Gastrocnemius medialis (tissue), 4 donors: Measurements from ENCODE around the gene PLEKHA5. TPM values are rescaled to one million over a fixed set of nuclear protein-coding genes. Genes with fewer than 3 reads are reported as not detected.

Source experiments
- ATAC-seq, 2 donors: fragments of 150-250 bp; one replicate each; pipeline ENCODE4 v1.9.1; 2016
- DNase-seq, 2 donors: peaks; one replicate each; pipeline ENCODE4 v3.0.0-alpha.2; 2019
- H3K27ac ChIP-seq, 4 donors: fragments of 200-600 bp; sonication (generic); 1 replicate in 1 of 4; 2 replicates in 3 of 4; pipeline ENCODE4 v1.5.1; 2016 to 2018; ENCODE audit warnings: mild to moderate bottlenecking in 2 of 4, moderate library complexity in 1 of 4
- H3K27me3 ChIP-seq, 3 donors: fragments of 200-600 bp; sonication (generic) in 2 of 3; 1 replicate in 1 of 3; 2 replicates in 2 of 3; pipeline versions ENCODE4 v1.5.1 to v1.6.0; 2016 to 2019; ENCODE audit warnings: mild to moderate bottlenecking in 1 of 3, moderate library complexity in 1 of 3
- H3K36me3 ChIP-seq, 2 donors: fragments of 200-600 bp; sonication (generic) in 1 of 2; one replicate each; pipeline ENCODE4 v1.5.1; 2017 to 2018
- H3K4me1 ChIP-seq, 2 donors: fragments of 200-600 bp; sonication (generic) in 1 of 2; one replicate each; pipeline ENCODE4 v1.5.1; 2016 to 2017; ENCODE audit warnings: mild to moderate bottlenecking in 2 of 2
- H3K4me3 ChIP-seq, 4 donors: fragments of 200-600 bp; sonication (generic) in 3 of 4; 1 replicate in 1 of 4; 2 replicates in 3 of 4; pipeline ENCODE4 v1.5.1; 2016 to 2019; ENCODE audit warnings: mild to moderate bottlenecking in 2 of 4
- H3K9me3 ChIP-seq, 3 donors: fragments of 200-600 bp; sonication (generic) in 2 of 3; 1 replicate in 1 of 3; 2 replicates in 2 of 3; pipeline ENCODE4 v1.5.1; 2016 to 2019
- POLR2A ChIP-seq, 2 donors: fragments of 450-650 bp; IDR thresholded peaks; one replicate each; pipeline ENCODE4 v1.6.1; 2017; ENCODE audit warnings: antibody characterized with exemption in 2 of 2, mild to moderate bottlenecking in 2 of 2, moderate library complexity in 2 of 2
- in situ Hi-C, 4 donors: fragments of 200-750 bp; cut with MboI; loops; one replicate each; pipeline versions ENCODE4 v1.15.0 to v1.8.0; 2017; ENCODE audit warnings: low sequenced_read_pairs in 4 of 4
- intact Hi-C: fragments of 100-400 bp; cut with DNase I; formaldehyde crosslinking; loops from one replicate; pipeline ENCODE4 v1.15.1; 2023; ENCODE audit warnings: low total_unique reads
- total RNA-seq, 4 donors: library from RNA; depleted of rRNA; stranded (reverse); fragments of >200 nt; gene quantifications; one replicate each; pipeline versions ENCODE4 v1.1.0 to v1.2.3, GENCODE V29; 2016
- TF ChIP-seq, protein P1 (sequence below), 5 experiments: fragments of 450-650 bp in 3 of 5; fragments of 200-600 bp in 2 of 5; sonication (generic) in 2 of 5; IDR thresholded peaks in 4 of 5; conservative IDR thresholded peaks in 1 of 5; 1 replicate in 4 of 5; 2 replicates in 1 of 5; pipeline ENCODE4 v1.5.1; 2016 to 2019; ENCODE audit warnings: antibody characterized with exemption in 5 of 5, mild to moderate bottlenecking in 3 of 5, moderate library complexity in 3 of 5

Gene PLEKHA5
- total RNA-seq, 4 donors from 2014 or later = 1.0 to 2.7 (median 1.5) TPM

DNA sequence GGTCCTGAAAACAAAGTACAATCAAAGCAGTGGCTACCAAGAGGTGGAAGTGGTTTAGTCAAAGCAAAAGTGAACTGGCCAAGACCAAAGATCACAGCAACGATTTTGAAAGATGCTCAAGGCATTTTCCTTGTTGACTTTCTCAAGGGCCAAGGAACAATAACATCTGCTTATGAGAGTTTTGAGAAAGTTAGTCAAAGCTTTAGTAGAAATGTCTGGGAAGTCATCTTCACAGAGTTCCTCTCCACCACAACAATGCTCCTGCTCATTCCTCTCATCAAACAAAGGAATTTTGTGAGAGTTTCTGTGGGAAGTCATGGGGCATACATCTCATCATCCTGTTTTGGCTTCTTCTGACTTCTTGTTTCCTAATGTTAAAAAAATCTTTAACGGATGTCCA, 80.1 kb downstream of the PLEKHA5 start:
- Histone ChIP-seq H3K27me3 (no peaks in the 10 kb centered on the region), H3K27ac (no peak overlapping the region), H3K4me1 (no peaks in the 10 kb centered on the region), H3K9me3 (no peaks in the 10 kb centered on the region), H3K36me3 (no peaks in the 10 kb centered on the region), H3K4me3 (no peak overlapping the region)
- DNase-seq (no peak), ATAC-seq (no peak)
- intact Hi-C loops (no loop called here), in situ Hi-C loops (no loop called here)
- TF ChIP-seq, protein P1, sequence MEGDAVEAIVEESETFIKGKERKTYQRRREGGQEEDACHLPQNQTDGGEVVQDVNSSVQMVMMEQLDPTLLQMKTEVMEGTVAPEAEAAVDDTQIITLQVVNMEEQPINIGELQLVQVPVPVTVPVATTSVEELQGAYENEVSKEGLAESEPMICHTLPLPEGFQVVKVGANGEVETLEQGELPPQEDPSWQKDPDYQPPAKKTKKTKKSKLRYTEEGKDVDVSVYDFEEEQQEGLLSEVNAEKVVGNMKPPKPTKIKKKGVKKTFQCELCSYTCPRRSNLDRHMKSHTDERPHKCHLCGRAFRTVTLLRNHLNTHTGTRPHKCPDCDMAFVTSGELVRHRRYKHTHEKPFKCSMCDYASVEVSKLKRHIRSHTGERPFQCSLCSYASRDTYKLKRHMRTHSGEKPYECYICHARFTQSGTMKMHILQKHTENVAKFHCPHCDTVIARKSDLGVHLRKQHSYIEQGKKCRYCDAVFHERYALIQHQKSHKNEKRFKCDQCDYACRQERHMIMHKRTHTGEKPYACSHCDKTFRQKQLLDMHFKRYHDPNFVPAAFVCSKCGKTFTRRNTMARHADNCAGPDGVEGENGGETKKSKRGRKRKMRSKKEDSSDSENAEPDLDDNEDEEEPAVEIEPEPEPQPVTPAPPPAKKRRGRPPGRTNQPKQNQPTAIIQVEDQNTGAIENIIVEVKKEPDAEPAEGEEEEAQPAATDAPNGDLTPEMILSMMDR (IDR thresholded peaks at IDR 0.05 in 4 of 5, conservative IDR thresholded peaks at IDR 0.05 in 1 of 5) = no peak
- TF ChIP-seq POLR2A (IDR thresholded peaks at IDR 0.05) = no peak

DNA sequence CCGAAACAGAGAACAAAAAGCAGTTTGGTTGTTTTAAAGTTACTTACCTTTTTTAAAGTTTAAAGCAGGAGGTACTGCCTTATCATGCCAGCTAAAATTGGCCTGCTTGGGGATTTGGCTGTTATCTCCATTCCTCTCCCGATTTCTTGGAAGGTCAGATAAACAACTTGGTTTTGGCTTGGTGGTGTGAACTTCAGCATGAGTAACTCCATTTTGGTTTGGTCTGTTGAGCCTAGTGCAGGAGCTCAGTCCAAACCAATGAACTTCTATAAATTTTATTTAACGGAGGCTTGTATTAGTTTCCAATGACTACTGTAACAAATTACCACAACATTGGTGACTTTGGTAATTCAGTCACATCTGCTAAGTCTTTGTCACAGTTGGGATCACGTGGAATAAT, 82.3 kb downstream of the PLEKHA5 start:
- in situ Hi-C loops = no loop called here
- no peaks in the 10 kb centered on the region for H3K27me3 ChIP-seq
- H3K9me3 ChIP-seq = no peaks in the 10 kb centered on the region
- DNase-seq (no peak), ATAC-seq (no peak)
- TF ChIP-seq, protein P1 (IDR thresholded peaks at IDR 0.05 in 4 of 5, conservative IDR thresholded peaks at IDR 0.05 in 1 of 5) = no peak
- no peak for TF ChIP-seq POLR2A (IDR thresholded peaks at IDR 0.05)
- no peak overlapping the region for H3K4me3 ChIP-seq
- no peaks in the 10 kb centered on the region for H3K4me1 ChIP-seq
- intact Hi-C loops = no loop called here
- H3K36me3 ChIP-seq = no peaks in the 10 kb centered on the region
- no peak overlapping the region for H3K27ac ChIP-seq

DNA sequence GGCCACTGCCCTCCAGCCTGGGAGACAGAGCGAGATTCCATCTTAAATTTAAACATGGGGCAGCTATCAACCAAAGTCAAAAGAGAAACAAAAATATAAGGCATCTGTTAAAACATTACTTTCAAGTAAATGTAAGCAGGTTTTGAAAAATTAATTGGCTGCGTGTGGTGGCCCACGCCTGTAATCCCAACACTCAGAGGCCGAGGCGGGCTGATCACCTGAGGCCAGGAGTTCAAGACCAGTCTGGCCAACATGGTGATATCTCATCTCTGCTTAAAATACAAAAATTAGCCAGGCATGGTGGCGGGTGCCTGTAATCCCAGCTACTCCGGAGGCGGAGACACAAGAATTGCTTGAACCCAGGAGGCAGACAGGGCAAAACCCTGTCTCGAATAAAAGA, 82.7 kb downstream of the PLEKHA5 start:
- Histone ChIP-seq H3K27ac (no peak overlapping the region), H3K36me3 (no peaks in the 10 kb centered on the region), H3K27me3 (no peaks in the 10 kb centered on the region), H3K9me3 (no peaks in the 10 kb centered on the region), H3K4me1 (no peaks in the 10 kb centered on the region), H3K4me3 (no peak overlapping the region)
- TF ChIP-seq, protein P1 (IDR thresholded peaks at IDR 0.05 in 4 of 5, conservative IDR thresholded peaks at IDR 0.05 in 1 of 5) = no peak
- TF ChIP-seq POLR2A (IDR thresholded peaks at IDR 0.05) = no peak
- intact Hi-C loops = no loop called here
- ATAC-seq = no peak
- no peak for DNase-seq
- in situ Hi-C loops = no loop called here

DNA sequence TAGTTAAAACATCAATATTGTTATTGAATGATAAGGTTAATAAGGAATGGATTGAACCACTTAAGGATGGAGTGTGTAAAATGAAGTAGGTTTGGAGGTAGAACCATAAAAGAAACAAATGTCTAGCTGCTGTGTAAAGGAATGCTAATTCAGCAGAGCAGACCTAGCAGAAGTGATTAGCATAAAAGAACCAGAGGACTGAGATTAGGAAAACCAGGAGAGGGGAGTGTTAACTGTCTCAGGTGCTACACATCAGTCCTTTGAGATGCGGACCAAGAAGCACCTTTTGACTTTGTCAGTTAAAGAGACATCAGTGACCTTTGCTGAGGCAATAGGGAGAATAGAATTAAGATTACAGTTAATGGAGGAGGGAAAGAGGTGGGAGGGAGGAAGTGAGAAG, 84.5 kb downstream of the PLEKHA5 start:
- no peak for DNase-seq
- ATAC-seq = no peak
- Histone ChIP-seq H3K4me1 (no peaks in the 10 kb centered on the region), H3K27me3 (no peaks in the 10 kb centered on the region), H3K36me3 (no peaks in the 10 kb centered on the region), H3K27ac (no peak overlapping the region), H3K4me3 (no peak overlapping the region), H3K9me3 (no peaks in the 10 kb centered on the region)
- intact Hi-C loops (no loop called here), in situ Hi-C loops (no loop called here)
- no peak for TF ChIP-seq POLR2A (IDR thresholded peaks at IDR 0.05)
- TF ChIP-seq, protein P1 (IDR thresholded peaks at IDR 0.05 in 4 of 5, conservative IDR thresholded peaks at IDR 0.05 in 1 of 5) = no peak

DNA sequence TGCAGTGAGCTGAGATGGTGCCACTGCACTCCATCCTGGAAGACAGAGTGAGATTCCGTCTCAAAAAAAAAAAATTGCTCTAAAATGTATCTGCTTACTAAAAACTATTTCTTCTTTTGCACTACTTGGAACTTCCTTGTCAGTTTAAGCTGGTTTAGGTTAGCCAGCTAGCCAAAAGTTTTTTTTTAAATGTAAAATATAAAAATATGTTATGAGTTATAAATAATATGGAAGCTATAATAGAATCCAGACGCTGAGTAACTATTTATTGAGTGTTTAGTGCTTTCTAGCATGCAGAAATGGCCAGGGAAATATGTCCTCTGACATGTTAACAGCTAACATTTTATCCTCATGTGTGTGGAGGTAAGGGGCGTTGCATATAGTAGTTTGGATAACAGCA, 85.6 kb downstream of the PLEKHA5 start:
- no peak for DNase-seq
- no peak overlapping the region for H3K4me3 ChIP-seq
- TF ChIP-seq, protein P1 (IDR thresholded peaks at IDR 0.05 in 4 of 5, conservative IDR thresholded peaks at IDR 0.05 in 1 of 5) = no peak
- no peaks in the 10 kb centered on the region for H3K4me1 ChIP-seq
- no peaks in the 10 kb centered on the region for H3K9me3 ChIP-seq
- no peak for ATAC-seq
- no peaks in the 10 kb centered on the region for H3K36me3 ChIP-seq
- in situ Hi-C loops = no loop called here
- H3K27ac ChIP-seq = no peak overlapping the region
- H3K27me3 ChIP-seq = no peaks in the 10 kb centered on the region
- intact Hi-C loops = no loop called here
